ENCODE measurements around the gene EXOC3. TPM values are rescaled to one million over a fixed set of nuclear protein-coding genes. Genes with fewer than 3 reads are reported as not detected.

The EXOC3 gene
- total RNA-seq, 1 experiment from 2014 or later, result 24.4 TPM

GRCh38 chr5:488744-489688, 46.0 kb downstream of the EXOC3 start:
- Histone ChIP-seq H3K9me2 (replicated peaks; ENCODE audit: insufficient read depth, low read length) (no peaks in the 10 kb centered on the region), H3K9me3 (ENCODE audit: low read length) (no peaks in the 10 kb centered on the region), H3K4me1 (ENCODE audit: low read length) (peaks cover 34% of the 10 kb centered on the region), H3K79me2 (ENCODE audit: low read length) (no peaks in the 10 kb centered on the region), H3K27ac (ENCODE audit: low read length) (no peak overlapping the region), H3K9ac (ENCODE audit: low read length) (0 out of 2 replicates have a peak overlapping the region, but pooled peaks have one; percentile 30), H3K27me3 (ENCODE audit: low read length) (no peaks in the 10 kb centered on the region), H4K20me1 (ENCODE audit: insufficient read depth, low read depth, low read length) (no peaks in the 10 kb centered on the region), H2AFZ (ENCODE audit: low read length) (no peak overlapping the region), H3K36me3 (ENCODE audit: insufficient read depth, low read length) (no peaks in the 10 kb centered on the region), H3K4me3 (ENCODE audit: low read length) (no peak overlapping the region), H3K4me2 (ENCODE audit: low read depth, low read length, poor library complexity, severe bottlenecking) (no peak overlapping the region)
- DNase-seq, result peak; percentile 82

GRCh38 chr5:489689-490080, 46.7 kb downstream of the EXOC3 start:
- H3K9ac ChIP-seq (ENCODE audit: low read length), result no peak overlapping the region
- H3K27ac ChIP-seq (ENCODE audit: low read length), result no peak overlapping the region
- no peaks in the 10 kb centered on the region for H4K20me1 ChIP-seq (ENCODE audit: insufficient read depth, low read depth, low read length)
- no peaks in the 10 kb centered on the region for H3K9me2 ChIP-seq (replicated peaks; ENCODE audit: insufficient read depth, low read length)
- no peak overlapping the region for H2AFZ ChIP-seq (ENCODE audit: low read length)
- DNase-seq, result no peak
- H3K4me2 ChIP-seq (ENCODE audit: low read depth, low read length, poor library complexity, severe bottlenecking), result no peak overlapping the region
- H3K27me3 ChIP-seq (ENCODE audit: low read length), result no peaks in the 10 kb centered on the region
- no peaks in the 10 kb centered on the region for H3K36me3 ChIP-seq (ENCODE audit: insufficient read depth, low read length)
- H3K79me2 ChIP-seq (ENCODE audit: low read length), result no peaks in the 10 kb centered on the region
- no peak overlapping the region for H3K4me3 ChIP-seq (ENCODE audit: low read length)
- H3K9me3 ChIP-seq (ENCODE audit: low read length), result no peaks in the 10 kb centered on the region
- peaks cover 41% of the 10 kb centered on the region for H3K4me1 ChIP-seq (ENCODE audit: low read length)

- no peak for DNase-seq
- Histone ChIP-seq H3K4me1 (ENCODE audit: low read length) (peaks cover 38% of the 10 kb centered on the region), H3K4me3 (ENCODE audit: low read length) (no peak overlapping the region), H3K79me2 (ENCODE audit: low read length) (no peaks in the 10 kb centered on the region), H3K9ac (ENCODE audit: low read length) (no peak overlapping the region), H4K20me1 (ENCODE audit: insufficient read depth, low read depth, low read length) (no peaks in the 10 kb centered on the region), H3K27ac (ENCODE audit: low read length) (no peak overlapping the region), H3K36me3 (ENCODE audit: insufficient read depth, low read length) (no peaks in the 10 kb centered on the region), H3K4me2 (ENCODE audit: low read depth, low read length, poor library complexity, severe bottlenecking) (no peak overlapping the region), H3K9me3 (ENCODE audit: low read length) (no peaks in the 10 kb centered on the region), H2AFZ (ENCODE audit: low read length) (no peak overlapping the region), H3K9me2 (replicated peaks; ENCODE audit: insufficient read depth, low read length) (no peaks in the 10 kb centered on the region), H3K27me3 (ENCODE audit: low read length) (no peaks in the 10 kb centered on the region)
These were observed 47.4 kb downstream of the EXOC3 start for GRCh38 chr5:490116-491106.

GRCh38 chr5:491119-491855, 48.3 kb downstream of the EXOC3 start:
- Histone ChIP-seq H4K20me1 (ENCODE audit: insufficient read depth, low read depth, low read length) (no peaks in the 10 kb centered on the region), H3K4me3 (ENCODE audit: low read length) (no peak overlapping the region), H3K4me2 (ENCODE audit: low read depth, low read length, poor library complexity, severe bottlenecking) (no peak overlapping the region), H3K9ac (ENCODE audit: low read length) (no peak overlapping the region), H3K79me2 (ENCODE audit: low read length) (no peaks in the 10 kb centered on the region), H3K9me3 (ENCODE audit: low read length) (no peaks in the 10 kb centered on the region), H3K9me2 (replicated peaks; ENCODE audit: insufficient read depth, low read length) (no peaks in the 10 kb centered on the region), H3K27me3 (ENCODE audit: low read length) (no peaks in the 10 kb centered on the region), H3K36me3 (ENCODE audit: insufficient read depth, low read length) (no peaks in the 10 kb centered on the region), H2AFZ (ENCODE audit: low read length) (no peak overlapping the region), H3K4me1 (ENCODE audit: low read length) (peaks cover 30% of the 10 kb centered on the region), H3K27ac (ENCODE audit: low read length) (no peak overlapping the region)
- DNase-seq, result no peak

- Histone ChIP-seq H3K9me2 (replicated peaks; ENCODE audit: insufficient read depth, low read length) (no peaks in the 10 kb centered on the region), H3K4me1 (ENCODE audit: low read length) (peaks cover 28% of the 10 kb centered on the region), H3K36me3 (ENCODE audit: insufficient read depth, low read length) (no peaks in the 10 kb centered on the region), H3K79me2 (ENCODE audit: low read length) (no peaks in the 10 kb centered on the region), H3K27me3 (ENCODE audit: low read length) (no peaks in the 10 kb centered on the region), H3K9ac (ENCODE audit: low read length) (no peak overlapping the region), H2AFZ (ENCODE audit: low read length) (no peak overlapping the region), H3K27ac (ENCODE audit: low read length) (no peak overlapping the region), H3K4me2 (ENCODE audit: low read depth, low read length, poor library complexity, severe bottlenecking) (no peak overlapping the region), H3K9me3 (ENCODE audit: low read length) (no peaks in the 10 kb centered on the region), H3K4me3 (ENCODE audit: low read length) (no peak overlapping the region), H4K20me1 (ENCODE audit: insufficient read depth, low read depth, low read length) (no peaks in the 10 kb centered on the region)
- no peak for DNase-seq
These were observed 48.8 kb downstream of the EXOC3 start for GRCh38 chr5:491856-492155.

GRCh38 chr5:492314-492893, 49.4 kb downstream of the EXOC3 start:
- Histone ChIP-seq H3K27me3 (ENCODE audit: low read length) (no peaks in the 10 kb centered on the region), H3K9me3 (ENCODE audit: low read length) (no peaks in the 10 kb centered on the region), H2AFZ (ENCODE audit: low read length) (no peak overlapping the region), H4K20me1 (ENCODE audit: insufficient read depth, low read depth, low read length) (no peaks in the 10 kb centered on the region), H3K36me3 (ENCODE audit: insufficient read depth, low read length) (no peaks in the 10 kb centered on the region), H3K79me2 (ENCODE audit: low read length) (no peaks in the 10 kb centered on the region), H3K9me2 (replicated peaks; ENCODE audit: insufficient read depth, low read length) (no peaks in the 10 kb centered on the region), H3K4me2 (ENCODE audit: low read depth, low read length, poor library complexity, severe bottlenecking) (peak overlapping the region; percentile 69), H3K27ac (ENCODE audit: low read length) (peak overlapping the region; percentile 76; the same call in 1 of the 2 replicates), H3K4me3 (ENCODE audit: low read length) (peak overlapping the region; percentile 16; the same call in 1 of the 2 replicates), H3K9ac (ENCODE audit: low read length) (no peak overlapping the region), H3K4me1 (ENCODE audit: low read length) (peaks cover 28% of the 10 kb centered on the region)
- peak; percentile 67 for DNase-seq

- Histone ChIP-seq H3K9ac (ENCODE audit: low read length) (peak overlapping the region; percentile 59), H3K27ac (ENCODE audit: low read length) (peak overlapping the region; percentile 76), H3K27me3 (ENCODE audit: low read length) (no peaks in the 10 kb centered on the region), H3K9me3 (ENCODE audit: low read length) (no peaks in the 10 kb centered on the region), H3K9me2 (replicated peaks; ENCODE audit: insufficient read depth, low read length) (no peaks in the 10 kb centered on the region), H3K4me2 (ENCODE audit: low read depth, low read length, poor library complexity, severe bottlenecking) (peak overlapping the region; percentile 69), H3K4me3 (ENCODE audit: low read length) (peak overlapping the region; percentile 53; the same call in 1 of the 2 replicates), H3K79me2 (ENCODE audit: low read length) (no peaks in the 10 kb centered on the region), H4K20me1 (ENCODE audit: insufficient read depth, low read depth, low read length) (no peaks in the 10 kb centered on the region), H2AFZ (ENCODE audit: low read length) (peak overlapping the region; percentile 39; the same call in 1 of the 2 replicates), H3K36me3 (ENCODE audit: insufficient read depth, low read length) (no peaks in the 10 kb centered on the region), H3K4me1 (ENCODE audit: low read length) (peaks cover 28% of the 10 kb centered on the region)
- peak; percentile 83 for DNase-seq
These were observed 50.2 kb downstream of the EXOC3 start for GRCh38 chr5:493119-493701.

Measured in Karpas-422 (cell line).